ENCODE results near the gene MRPS22. TPM values are rescaled to one million over a fixed set of nuclear protein-coding genes. Genes with fewer than 3 reads are reported as not detected.

Gene MRPS22
- polyA plus RNA-seq, 3 donors, result 19.2 to 43.2 (median 39.0) TPM

GRCh38 chr3:139310474-139310933, 33.3 kb upstream of the MRPS22 start:
- DNase-seq, result no peak
- H3K36me3 Mint-ChIP-seq, result no peaks in the 10 kb centered on the region

GRCh38 chr3:139311557-139311956, 32.3 kb upstream of the MRPS22 start:
- H3K27ac Mint-ChIP-seq, result no peak overlapping the region
- no peak overlapping the region for H3K4me3 Mint-ChIP-seq
- Histone ChIP-seq H3K79me2 (ENCODE audit: insufficient read depth, low read length) (no peaks in the 10 kb centered on the region), H3K27ac (ENCODE audit: low read depth in 1 of 2, low read length in 2 of 2) (no peak overlapping the region), H3K36me3 (replicated peaks in 1 of 2; ENCODE audit: control insufficient read depth in 1 of 2, insufficient read depth in 2 of 2, low read length in 2 of 2) (no peaks in the 10 kb centered on the region), H3K27me3 (ENCODE audit: control insufficient read depth in 2 of 2, insufficient read depth in 2 of 2, low read length in 2 of 2) (no peaks in the 10 kb centered on the region), H4K20me1 (ENCODE audit: insufficient read depth, low read length) (no peaks in the 10 kb centered on the region), H3K9me3 (replicated peaks in 1 of 2; ENCODE audit: control insufficient read depth in 1 of 2, insufficient read depth in 1 of 2, low read length in 2 of 2) (no peaks in the 10 kb centered on the region), H3K4me1 (ENCODE audit: control insufficient read depth in 1 of 2, insufficient read depth in 2 of 2, low read length in 2 of 2) (no peaks in the 10 kb centered on the region), H3K4me2 (replicated peaks; ENCODE audit: extremely low read depth, low read length, poor library complexity, severe bottlenecking) (no peak overlapping the region), H3K4me3 (replicated peaks in 1 of 3; ENCODE audit: low read depth in 2 of 3, low read length in 3 of 3) (no peak overlapping the region), H3K9ac (ENCODE audit: insufficient read depth, low read length, poor library complexity, severe bottlenecking) (no peak overlapping the region), H2AFZ (ENCODE audit: insufficient read depth, low read depth, low read length, poor library complexity, severe bottlenecking) (no peak overlapping the region)
- no peaks in the 10 kb centered on the region for H3K9me3 Mint-ChIP-seq
- TF ChIP-seq CTCF (IDR thresholded peaks at IDR 0.05), result no peak
- no peaks in the 10 kb centered on the region for H3K4me1 Mint-ChIP-seq
- no CpG with 5 or more reads among the region's 1 CpG for whole genome bisulfite sequencing (ENCODE audit: insufficient coverage)
- H3K27me3 Mint-ChIP-seq (ENCODE audit: low read depth in 3 of 3), result peaks cover 6 to 10% (median 7%) of the 10 kb centered on the region in 3 donors
- DNase-seq, result no peak
- H3K36me3 Mint-ChIP-seq, result no peaks in the 10 kb centered on the region
- intact Hi-C loops (cut with micrococcal nuclease), result no loop called here

More at GRCh38 chr3:139310474-139310933, 33.3 kb upstream of the MRPS22 start:
- Mint-ChIP-seq H3K4me3 (no peak overlapping the region), H3K4me1 (no peaks in the 10 kb centered on the region), H3K27me3 (ENCODE audit: low read depth in 3 of 3) (peaks cover 5 to 10% (median 7%) of the 10 kb centered on the region in 3 donors), H3K9me3 (no peaks in the 10 kb centered on the region), H3K27ac (no peak overlapping the region)
- no peak overlapping the region for H3K4me3 ChIP-seq (replicated peaks in 1 of 3; ENCODE audit: low read depth in 2 of 3, low read length in 3 of 3)
- H3K9ac ChIP-seq (ENCODE audit: insufficient read depth, low read length, poor library complexity, severe bottlenecking), result no peak overlapping the region
- no peak overlapping the region for H2AFZ ChIP-seq (ENCODE audit: insufficient read depth, low read depth, low read length, poor library complexity, severe bottlenecking)
- H3K79me2 ChIP-seq (ENCODE audit: insufficient read depth, low read length), result no peaks in the 10 kb centered on the region
- H3K4me2 ChIP-seq (replicated peaks; ENCODE audit: extremely low read depth, low read length, poor library complexity, severe bottlenecking), result no peak overlapping the region
- H3K27me3 ChIP-seq (ENCODE audit: control insufficient read depth in 2 of 2, insufficient read depth in 2 of 2, low read length in 2 of 2), result no peaks in the 10 kb centered on the region
- 93% methylated on average over 5 of the region's 8 CpGs for WGBS (ENCODE audit: insufficient coverage)
- no peaks in the 10 kb centered on the region for H4K20me1 ChIP-seq (ENCODE audit: insufficient read depth, low read length)
- no peaks in the 10 kb centered on the region for H3K36me3 ChIP-seq (replicated peaks in 1 of 2; ENCODE audit: control insufficient read depth in 1 of 2, insufficient read depth in 2 of 2, low read length in 2 of 2)
- no peak overlapping the region for H3K27ac ChIP-seq (ENCODE audit: low read depth in 1 of 2, low read length in 2 of 2)
- TF ChIP-seq CTCF (IDR thresholded peaks at IDR 0.05), result no peak
- intact Hi-C loops (cut with micrococcal nuclease), result no loop called here
- no peaks in the 10 kb centered on the region for H3K4me1 ChIP-seq (ENCODE audit: control insufficient read depth in 1 of 2, insufficient read depth in 2 of 2, low read length in 2 of 2)
- no peaks in the 10 kb centered on the region for H3K9me3 ChIP-seq (replicated peaks in 1 of 2; ENCODE audit: control insufficient read depth in 1 of 2, insufficient read depth in 1 of 2, low read length in 2 of 2)

All from CD14-positive monocyte (primary cell).